Activated T-helper 1 cell treated with anti-CD3 and anti-CD28 coated beads, Interleukin-12 subunit alpha, Interleukin-12 subunit beta, Interleukin-2, Interleukin-4 antibody, amounts not matched to agents 30 ng/mL and 10 ng/mL and 1 ng/mL, durations not matched to agents 14 hours and 24 hours and 36 hours (primary cell): ENCODE data around the gene PTPN9. TPM values are rescaled to one million over a fixed set of nuclear protein-coding genes. Genes with fewer than 3 reads are reported as not detected.
"Not testable (repeated sequence)": the region's sequence is repeated elsewhere in the genome, so short reads cannot be mapped to it uniquely, and the experiment has no call there.

Experiments used
- DNase-seq: peaks from one replicate; pipeline ENCODE4 v3.0.0; 2021; ENCODE audit warnings: low spot score
- H3K27ac Mint-ChIP-seq: one replicate; pipeline ENCODE4 v1.8.0; 2021; ENCODE audit warnings: mild to moderate bottlenecking, mixed read lengths
- H3K27me3 Mint-ChIP-seq: one replicate; pipeline ENCODE4 v1.8.0; 2022; ENCODE audit warnings: mild to moderate bottlenecking, moderate library complexity, mixed read lengths; ENCODE audit not compliant: insufficient read depth
- H3K36me3 Mint-ChIP-seq: one replicate; pipeline ENCODE4 v1.8.0; 2021; ENCODE audit warnings: low read depth, mixed read lengths
- H3K4me1 Mint-ChIP-seq: one replicate; pipeline ENCODE4 v1.8.0; 2021; ENCODE audit warnings: low read depth, mixed read lengths
- H3K4me3 Mint-ChIP-seq: one replicate; pipeline ENCODE4 v1.8.0; 2021; ENCODE audit warnings: mild to moderate bottlenecking, moderate library complexity, mixed read lengths
- H3K9me3 Mint-ChIP-seq: one replicate; pipeline ENCODE4 v1.8.0; 2021; ENCODE audit warnings: mixed read lengths
- intact Hi-C: fragments of 100-400 bp; cut with micrococcal nuclease; formaldehyde crosslinking; loops from one replicate; pipeline ENCODE4 v1.15.1; 2024
- total RNA-seq: library from RNA; stranded (reverse); gene quantifications from 2 replicates; pipeline ENCODE4 v1.2.3, GENCODE V29; 2022

The PTPN9 gene
- total RNA-seq, 1 donor from 2014 or later = 28.0 TPM

- Mint-ChIP-seq H3K27ac (peak overlapping the region; percentile 89), H3K36me3 (peaks cover 30% of the 10 kb centered on the region), H3K4me1 (peaks cover 36% of the 10 kb centered on the region), H3K9me3 (no peaks in the 10 kb centered on the region), H3K27me3 (no peaks in the 10 kb centered on the region), H3K4me3 (peak overlapping the region; percentile 71)
- DNase-seq = peak; percentile 40
- intact Hi-C loops = loop anchor here (1.0 kb wide), 3 partner anchors 8 to 85 kb away; partner anchors contain the start of gene IMP3
These were observed 18.7 kb upstream of the PTPN9 start for GRCh38 chr15:75597667-75598341.

GRCh38 chr15:75596703-75597345 is 17.7 kb upstream of the PTPN9 start:
- no peaks in the 10 kb centered on the region for H3K9me3 Mint-ChIP-seq
- no peaks in the 10 kb centered on the region for H3K27me3 Mint-ChIP-seq
- intact Hi-C loops = loop anchor here (1.0 kb wide), 3 partner anchors 9 to 86 kb away; partner anchors contain the start of gene IMP3
- peaks cover 33% of the 10 kb centered on the region for H3K36me3 Mint-ChIP-seq
- DNase-seq = no peak
- peak overlapping the region; percentile 89 for H3K27ac Mint-ChIP-seq
- H3K4me1 Mint-ChIP-seq = peaks cover 36% of the 10 kb centered on the region
- H3K4me3 Mint-ChIP-seq = no peak overlapping the region

- Mint-ChIP-seq H3K27me3 (no peaks in the 10 kb centered on the region), H3K9me3 (no peaks in the 10 kb centered on the region), H3K36me3 (peaks cover 35% of the 10 kb centered on the region), H3K27ac (no peak overlapping the region), H3K4me1 (peaks cover 44% of the 10 kb centered on the region), H3K4me3 (no peak overlapping the region)
- DNase-seq = no peak
- intact Hi-C loops = no loop called here
These were observed 15.2 kb upstream of the PTPN9 start for GRCh38 chr15:75594276-75594675.

GRCh38 chr15:75591655-75592364 is 12.7 kb upstream of the PTPN9 start:
- peaks cover 20% of the 10 kb centered on the region for H3K4me1 Mint-ChIP-seq
- H3K36me3 Mint-ChIP-seq = peaks cover 35% of the 10 kb centered on the region
- intact Hi-C loops = no loop called here
- no peaks in the 10 kb centered on the region for H3K27me3 Mint-ChIP-seq
- no peak overlapping the region for H3K4me3 Mint-ChIP-seq
- no peak overlapping the region for H3K27ac Mint-ChIP-seq
- DNase-seq = no peak
- no peaks in the 10 kb centered on the region for H3K9me3 Mint-ChIP-seq

- intact Hi-C loops = no loop called here
- DNase-seq = no peak
- H3K4me1 Mint-ChIP-seq = peaks cover 10% of the 10 kb centered on the region
- peaks cover 23% of the 10 kb centered on the region for H3K36me3 Mint-ChIP-seq
- H3K27ac Mint-ChIP-seq = peak overlapping the region; percentile 8
- no peak overlapping the region for H3K4me3 Mint-ChIP-seq
- no peaks in the 10 kb centered on the region for H3K9me3 Mint-ChIP-seq
- no peaks in the 10 kb centered on the region for H3K27me3 Mint-ChIP-seq
These were observed 11.1 kb upstream of the PTPN9 start for GRCh38 chr15:75590239-75590638.

GRCh38 chr15:75589071-75589470 is 10.0 kb upstream of the PTPN9 start:
- Mint-ChIP-seq H3K36me3 (peaks cover 19% of the 10 kb centered on the region), H3K4me1 (peaks cover 10% of the 10 kb centered on the region), H3K4me3 (no peak overlapping the region), H3K27ac (no peak overlapping the region), H3K9me3 (no peaks in the 10 kb centered on the region), H3K27me3 (no peaks in the 10 kb centered on the region)
- intact Hi-C loops = no loop called here
- DNase-seq = no peak

- H3K4me3 Mint-ChIP-seq, H3K9me3 Mint-ChIP-seq, H3K4me1 Mint-ChIP-seq, H3K27ac Mint-ChIP-seq, DNase-seq, intact Hi-C loops, H3K27me3 Mint-ChIP-seq: not testable (repeated sequence)
- peaks cover 15% of the 10 kb centered on the region for H3K36me3 Mint-ChIP-seq
These were observed 7.3 kb upstream of the PTPN9 start for GRCh38 chr15:75586422-75586821.

GRCh38 chr15:75584121-75584520 is 5.0 kb upstream of the PTPN9 start:
- Mint-ChIP-seq H3K4me1 (peaks cover 6% of the 10 kb centered on the region), H3K4me3 (no peak overlapping the region), H3K27me3 (no peaks in the 10 kb centered on the region), H3K36me3 (peaks cover 8% of the 10 kb centered on the region), H3K9me3 (no peaks in the 10 kb centered on the region), H3K27ac (no peak overlapping the region)
- intact Hi-C loops = no loop called here
- no peak for DNase-seq

- intact Hi-C loops = no loop called here
- no peaks in the 10 kb centered on the region for H3K27me3 Mint-ChIP-seq
- DNase-seq = no peak
- no peak overlapping the region for H3K4me3 Mint-ChIP-seq
- no peaks in the 10 kb centered on the region for H3K9me3 Mint-ChIP-seq
- peaks cover 6% of the 10 kb centered on the region for H3K4me1 Mint-ChIP-seq
- H3K36me3 Mint-ChIP-seq = peaks cover 6% of the 10 kb centered on the region
- H3K27ac Mint-ChIP-seq = no peak overlapping the region
These were observed 4.6 kb upstream of the PTPN9 start for GRCh38 chr15:75583701-75584100.

- H3K27ac Mint-ChIP-seq, H3K36me3 Mint-ChIP-seq, H3K27me3 Mint-ChIP-seq, DNase-seq, H3K4me3 Mint-ChIP-seq, H3K4me1 Mint-ChIP-seq, intact Hi-C loops, H3K9me3 Mint-ChIP-seq: not testable (repeated sequence)
These were observed 3.8 kb upstream of the PTPN9 start for GRCh38 chr15:75582943-75583342.

- Mint-ChIP-seq H3K9me3 (no peaks in the 10 kb centered on the region), H3K36me3 (peaks cover 12% of the 10 kb centered on the region), H3K27ac (peak overlapping the region; percentile 91), H3K4me3 (peak overlapping the region; percentile 95), H3K27me3 (no peaks in the 10 kb centered on the region), H3K4me1 (peaks cover 32% of the 10 kb centered on the region)
- DNase-seq = peak; percentile 24
- intact Hi-C loops = loop anchor here (2.0 to 10.0 kb wide), 3 partner anchors 64 to 234 kb away; no protein-coding TSS in a partner anchor
These were observed 755 bp downstream of the PTPN9 start for GRCh38 chr15:75578173-75578947.

- peak overlapping the region; percentile 91 for H3K27ac Mint-ChIP-seq
- peak overlapping the region; percentile 95 for H3K4me3 Mint-ChIP-seq
- no peak for DNase-seq
- H3K4me1 Mint-ChIP-seq = peaks cover 38% of the 10 kb centered on the region
- H3K27me3 Mint-ChIP-seq = no peaks in the 10 kb centered on the region
- H3K9me3 Mint-ChIP-seq = no peaks in the 10 kb centered on the region
- intact Hi-C loops = loop anchor here (2.0 to 10.0 kb wide), 3 partner anchors 63 to 235 kb away; no protein-coding TSS in a partner anchor
- H3K36me3 Mint-ChIP-seq = peaks cover 12% of the 10 kb centered on the region
These were observed 1.5 kb downstream of the PTPN9 start for GRCh38 chr15:75577401-75578172.
